GM18873 (cell line): ENCODE results near the gene KLRC3.
"Not testable (repeated sequence)": the region's sequence is repeated elsewhere in the genome, so short reads cannot be mapped to it uniquely, and the experiment has no call there.

ENCODE experiments used
- ATAC-seq: cut with Tn5 transposase; IDR thresholded peaks from one replicate; pipeline ENCODE4 v1.9.1; 2021; ENCODE audit warnings: mild to moderate bottlenecking, moderate library complexity, moderate number of reproducible peaks; ENCODE audit not compliant: unreplicated experiment, low FRiP score

The KLRC3 gene

DNA sequence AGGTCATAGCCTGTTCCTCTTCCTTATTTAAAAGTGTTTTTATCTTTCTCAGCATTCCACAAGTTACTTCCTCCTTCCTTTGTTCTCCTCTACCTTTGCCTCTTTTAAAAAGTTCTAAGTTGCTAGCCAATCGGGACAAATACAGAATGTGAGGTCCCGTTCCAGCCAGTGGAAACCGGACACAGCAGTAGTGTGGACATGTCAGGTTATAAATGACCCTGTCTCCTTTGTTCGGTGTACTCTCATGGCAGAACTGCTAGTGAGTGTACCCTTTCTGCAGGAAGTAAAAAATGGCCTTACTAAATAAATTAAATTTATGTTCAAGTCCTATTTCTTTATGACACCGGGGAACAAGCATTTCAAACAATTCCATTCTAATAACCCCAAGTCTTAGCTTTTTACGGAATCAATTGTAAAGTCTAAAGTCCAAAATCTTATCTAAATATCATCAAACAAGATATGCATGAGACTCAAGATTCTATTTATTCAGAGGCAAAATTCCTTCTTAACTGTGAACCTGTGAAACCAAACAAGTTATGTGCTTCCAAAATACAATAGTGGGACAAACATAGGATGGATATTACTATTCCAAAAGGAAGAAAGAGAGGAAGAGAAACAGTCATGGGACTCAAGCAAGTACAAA is 48.4 kb downstream of the KLRC3 start:
- ATAC-seq: not testable (repeated sequence)

- no peak for ATAC-seq
These were observed 50.6 kb downstream of the KLRC3 start for GRCh38 chr12:10369557-10370415.

DNA sequence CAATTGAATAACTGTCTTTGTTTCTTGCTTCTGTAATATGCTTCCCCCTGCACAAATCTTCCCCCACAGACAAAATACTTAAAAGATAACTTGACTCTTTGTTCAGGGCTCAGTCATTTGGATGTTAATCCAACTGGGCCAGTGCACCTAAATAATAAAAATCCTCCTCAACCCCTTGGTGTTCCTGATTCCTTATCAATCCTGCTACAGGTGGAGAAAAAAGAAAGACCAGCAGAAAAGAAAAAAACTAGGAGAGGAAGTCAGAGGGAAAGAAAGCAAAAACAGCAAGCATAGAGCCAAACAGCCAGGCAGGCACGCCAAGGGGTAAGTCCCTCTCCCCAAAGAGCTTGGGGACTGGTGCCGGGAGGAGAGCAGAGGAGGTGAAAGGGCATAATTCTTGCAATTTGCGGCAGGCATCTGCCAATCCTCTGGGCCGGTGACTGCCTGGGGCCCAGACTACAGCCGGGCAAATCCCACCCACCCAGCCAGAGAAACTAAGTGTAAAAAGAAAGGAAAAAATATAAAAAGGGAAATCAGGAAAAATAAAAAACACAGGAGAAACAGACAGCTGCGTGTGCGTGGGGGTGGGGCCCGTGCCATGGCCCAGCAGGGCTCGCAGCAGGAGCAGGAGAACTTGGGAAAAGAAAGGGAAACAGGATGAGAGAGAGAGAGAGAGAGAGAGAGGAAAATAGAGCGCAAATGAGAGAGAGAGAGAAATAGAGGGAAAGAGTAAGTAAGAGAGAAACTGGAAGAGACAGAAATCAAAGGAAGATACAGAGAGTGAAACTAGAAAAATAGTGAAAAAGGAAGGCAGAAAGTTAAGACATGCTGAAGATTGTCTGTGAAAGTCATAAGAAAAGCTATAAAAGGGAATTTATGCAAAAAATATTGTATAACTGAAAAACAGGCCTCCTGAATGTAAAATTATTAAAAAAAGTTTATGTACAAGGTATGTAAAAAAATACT is 51.9 kb downstream of the KLRC3 start:
- ATAC-seq: no peak

DNA sequence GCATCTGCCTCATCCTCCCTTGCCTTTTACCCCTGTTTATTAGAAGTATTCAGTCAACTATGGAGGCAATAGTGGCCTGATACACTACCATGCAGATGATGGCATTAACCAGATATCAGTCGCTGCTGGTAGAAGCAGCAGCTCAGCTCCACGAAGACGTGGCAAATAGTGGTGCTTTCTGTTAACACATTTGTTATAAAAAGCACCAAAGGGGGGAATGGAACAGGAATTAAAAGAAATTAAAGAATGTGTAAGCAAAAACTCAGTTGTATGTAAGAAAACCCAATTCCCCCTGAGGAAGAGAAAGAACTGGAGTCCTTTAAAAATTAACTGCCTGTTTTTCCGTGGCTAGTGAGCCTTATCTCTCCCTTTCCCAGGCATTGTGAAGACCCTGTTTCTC is 52.7 kb downstream of the KLRC3 start:
- ATAC-seq: not testable (repeated sequence)

GRCh38 chr12:10366875-10367274 is 53.5 kb downstream of the KLRC3 start:
- ATAC-seq: no peak

DNA sequence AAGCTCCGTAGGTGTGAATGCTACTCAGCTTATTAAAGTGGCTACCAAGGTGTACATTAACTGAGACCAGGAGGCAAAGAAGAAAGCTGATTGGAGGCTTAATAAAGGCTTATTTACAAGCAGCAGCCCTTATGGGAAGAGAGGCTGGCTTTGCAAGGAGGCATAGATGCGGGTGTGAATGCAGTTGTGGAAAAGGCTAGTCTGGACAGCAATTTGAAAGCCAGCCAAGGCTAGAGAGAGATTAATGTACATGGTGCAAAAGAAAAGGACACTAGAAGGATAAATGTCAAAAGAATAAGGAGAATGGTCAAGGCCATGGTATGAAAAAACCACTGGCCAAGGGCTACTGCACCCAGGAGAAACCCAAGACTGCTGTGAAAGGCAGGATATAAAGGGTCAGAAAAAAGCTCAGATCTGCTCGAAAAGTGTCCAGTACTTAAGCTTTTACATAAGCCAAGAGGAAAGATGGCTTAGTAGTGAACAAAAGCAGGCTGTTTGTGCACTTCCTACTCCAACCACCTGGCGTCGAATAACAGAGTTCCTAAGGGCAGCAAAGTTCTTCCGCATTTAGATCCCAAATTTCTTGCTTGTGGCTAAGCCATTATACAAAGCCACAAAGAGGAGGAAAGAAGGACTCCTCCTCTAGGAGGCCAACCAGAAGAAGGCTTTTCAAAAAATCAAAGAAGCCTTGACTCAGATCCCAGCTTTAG is 54.5 kb downstream of the KLRC3 start:
- no peak for ATAC-seq

DNA sequence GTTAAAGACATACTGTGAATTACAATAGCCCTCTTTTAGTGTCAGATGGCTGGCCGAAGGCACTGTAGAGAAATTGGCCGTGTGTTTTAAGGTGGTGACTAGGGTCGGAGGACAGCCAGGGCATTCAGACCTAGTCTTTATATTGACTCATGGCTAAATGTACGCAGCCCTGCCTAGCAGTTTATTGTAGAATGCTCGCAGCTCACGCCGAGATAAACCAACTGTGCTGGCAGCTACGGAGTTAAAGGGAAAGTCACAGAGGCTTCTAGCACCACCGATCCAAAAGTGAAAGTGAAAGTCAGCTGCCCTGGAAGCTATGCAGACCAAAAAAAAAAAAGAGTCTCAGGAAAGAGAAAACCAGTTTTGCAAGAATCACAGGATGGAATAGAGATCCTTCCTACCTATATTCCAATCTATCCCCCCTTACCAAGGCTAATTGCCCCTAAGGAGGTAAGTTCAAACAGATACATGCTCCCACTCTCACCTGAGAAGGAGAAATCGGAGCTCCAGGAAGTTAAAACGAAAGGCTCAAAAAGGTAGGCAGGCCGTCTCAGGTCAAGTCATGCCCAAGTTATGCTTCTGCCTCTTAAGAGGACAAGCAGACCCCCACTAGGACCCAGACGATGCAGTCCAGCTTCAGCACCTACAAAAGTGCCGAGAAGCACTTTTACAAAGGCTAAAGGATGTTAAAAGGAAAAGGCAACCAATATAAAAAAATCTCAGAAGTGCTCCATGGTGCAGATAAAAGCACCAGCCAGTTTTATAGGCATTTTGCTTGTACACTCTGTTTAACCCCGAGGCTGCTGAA is 55.4 kb downstream of the KLRC3 start:
- ATAC-seq: peak; percentile 46

- ATAC-seq: peak; percentile 82
These were observed 56.2 kb downstream of the KLRC3 start for GRCh38 chr12:10363914-10364814.

GRCh38 chr12:10363658-10363913 is 56.8 kb downstream of the KLRC3 start:
- no peak for ATAC-seq

DNA sequence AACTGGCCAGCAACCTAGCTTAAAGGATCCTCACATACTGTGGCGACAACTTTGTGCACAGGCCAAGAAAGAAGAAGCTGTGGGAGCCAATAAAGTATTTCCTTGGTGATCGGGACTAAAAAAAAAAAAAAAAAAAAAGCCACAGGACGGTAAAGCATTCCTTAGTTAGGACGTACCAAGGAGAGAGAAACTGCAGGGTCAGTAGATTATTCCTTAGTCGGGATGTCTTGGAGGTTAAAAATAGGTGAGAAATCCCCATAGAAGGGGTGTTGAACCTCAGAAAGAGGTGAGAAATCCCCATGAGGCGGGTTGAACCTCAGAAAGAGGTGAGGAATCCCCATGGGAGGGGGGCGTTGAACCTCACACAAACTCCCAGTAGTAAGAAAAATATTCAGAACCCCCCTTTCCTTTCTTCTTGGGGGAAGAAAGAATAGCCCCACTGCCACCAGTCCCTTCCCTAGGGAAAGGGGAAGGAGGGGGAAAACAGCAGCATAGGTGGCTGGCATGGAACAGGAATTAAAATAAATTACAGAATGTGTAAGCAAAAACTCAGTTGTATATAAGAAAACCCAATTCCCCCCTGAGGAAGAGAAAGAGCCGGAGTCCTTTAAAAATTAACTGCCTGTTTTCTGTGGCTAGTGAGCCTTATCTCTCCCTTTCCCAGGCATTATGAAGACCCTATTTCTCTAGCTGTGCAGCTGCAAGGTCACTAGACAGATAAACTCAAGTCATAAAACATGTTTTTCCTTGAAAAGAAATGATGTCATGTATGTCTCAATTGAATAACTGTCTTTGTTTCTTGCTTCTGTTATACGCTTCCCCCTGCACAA is 57.4 kb downstream of the KLRC3 start:
- ATAC-seq: no peak

DNA sequence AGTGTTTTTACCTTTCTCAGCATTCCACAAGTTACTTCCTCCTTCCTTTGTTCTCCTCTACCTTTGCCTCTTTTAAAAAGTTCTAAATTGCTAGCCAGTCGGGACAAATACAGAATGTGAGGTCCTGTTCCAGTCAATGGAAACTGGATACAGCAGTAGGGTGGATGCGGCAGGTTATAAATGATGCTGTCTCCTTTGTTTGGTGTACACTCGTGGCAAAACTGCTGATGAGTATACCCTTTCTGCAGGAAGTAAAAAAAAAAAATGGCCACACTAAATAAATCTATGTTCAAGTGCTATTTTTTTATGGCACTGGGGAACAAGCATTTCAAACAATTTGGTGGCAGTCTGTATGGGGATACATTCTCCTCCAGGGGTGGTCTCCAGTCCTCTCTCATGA is 58.1 kb downstream of the KLRC3 start:
- ATAC-seq: no peak
